Measurements from ENCODE around the gene SLC39A9.

DNA sequence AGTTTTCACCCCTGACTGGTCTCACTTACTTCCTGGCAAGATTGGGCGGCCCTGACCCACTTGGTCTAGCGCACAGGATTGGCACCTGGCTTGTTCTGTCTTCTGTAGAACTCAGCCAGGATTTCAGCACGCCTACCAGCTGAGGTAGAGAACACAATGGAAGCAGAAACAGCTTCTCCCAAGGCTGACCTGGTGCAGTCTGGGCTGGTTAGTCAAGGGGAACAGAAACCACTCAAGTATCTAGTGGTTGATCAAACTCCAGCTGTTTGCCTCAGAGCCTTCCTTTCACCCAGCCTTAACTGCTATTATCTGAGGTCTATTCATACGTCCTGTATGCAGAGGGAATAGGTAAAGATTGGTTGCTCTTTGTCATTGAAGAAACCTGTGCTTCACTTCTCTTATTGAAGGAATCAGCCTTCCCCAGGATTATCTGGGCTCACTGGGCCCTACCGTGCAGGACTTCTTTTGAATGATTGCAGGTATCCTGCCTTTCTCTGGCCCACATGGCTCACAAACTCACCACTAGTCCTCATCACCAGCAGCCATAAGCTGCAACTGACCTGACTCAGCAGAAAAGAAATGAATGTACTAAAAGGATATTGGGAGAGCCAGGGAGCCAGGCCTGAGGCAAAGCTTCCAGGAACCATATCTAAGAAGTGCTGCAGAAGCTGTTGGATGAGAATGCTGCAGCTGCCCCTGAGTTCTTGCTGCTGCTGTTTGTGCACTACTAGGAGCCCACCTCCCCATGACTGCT, 83.5 kb downstream of the SLC39A9 start:
- TF ChIP-seq, protein P1, sequence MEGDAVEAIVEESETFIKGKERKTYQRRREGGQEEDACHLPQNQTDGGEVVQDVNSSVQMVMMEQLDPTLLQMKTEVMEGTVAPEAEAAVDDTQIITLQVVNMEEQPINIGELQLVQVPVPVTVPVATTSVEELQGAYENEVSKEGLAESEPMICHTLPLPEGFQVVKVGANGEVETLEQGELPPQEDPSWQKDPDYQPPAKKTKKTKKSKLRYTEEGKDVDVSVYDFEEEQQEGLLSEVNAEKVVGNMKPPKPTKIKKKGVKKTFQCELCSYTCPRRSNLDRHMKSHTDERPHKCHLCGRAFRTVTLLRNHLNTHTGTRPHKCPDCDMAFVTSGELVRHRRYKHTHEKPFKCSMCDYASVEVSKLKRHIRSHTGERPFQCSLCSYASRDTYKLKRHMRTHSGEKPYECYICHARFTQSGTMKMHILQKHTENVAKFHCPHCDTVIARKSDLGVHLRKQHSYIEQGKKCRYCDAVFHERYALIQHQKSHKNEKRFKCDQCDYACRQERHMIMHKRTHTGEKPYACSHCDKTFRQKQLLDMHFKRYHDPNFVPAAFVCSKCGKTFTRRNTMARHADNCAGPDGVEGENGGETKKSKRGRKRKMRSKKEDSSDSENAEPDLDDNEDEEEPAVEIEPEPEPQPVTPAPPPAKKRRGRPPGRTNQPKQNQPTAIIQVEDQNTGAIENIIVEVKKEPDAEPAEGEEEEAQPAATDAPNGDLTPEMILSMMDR (IDR thresholded peaks at IDR 0.05) = no peak
- TF ChIP-seq EZH2 (IDR thresholded peaks at IDR 0.05; ENCODE audit: borderline replicate concordance, insufficient read depth, low read depth, low read length, poor library complexity, severe bottlenecking) = no peak

Measured in B cell (primary cell).